Type B pancreatic cell (in vitro differentiated cells): ENCODE measurements around the gene PRSS58. TPM values are rescaled to one million over a fixed set of nuclear protein-coding genes. Genes with fewer than 3 reads are reported as not detected.

Source experiments
- DNase-seq: peaks from one replicate; pipeline ENCODE4 v3.0.0; 2021; ENCODE audit warnings: mixed read lengths; ENCODE audit not compliant: unreplicated experiment; ENCODE audit errors: extremely low spot score
- H3K27ac Mint-ChIP-seq: 2 replicates; pipeline ENCODE4 v1.8.0; 2021; ENCODE audit warnings: mild to moderate bottlenecking, mixed read lengths
- H3K27me3 Mint-ChIP-seq: 2 replicates; pipeline ENCODE4 v1.8.0; 2021; ENCODE audit warnings: mixed read lengths
- H3K36me3 Mint-ChIP-seq: 2 replicates; pipeline ENCODE4 v1.8.0; 2021; ENCODE audit warnings: mixed read lengths
- H3K4me1 Mint-ChIP-seq: one replicate; pipeline ENCODE4 v1.8.0; 2021; ENCODE audit warnings: mixed read lengths; ENCODE audit not compliant: unreplicated experiment
- H3K4me3 Mint-ChIP-seq: 2 replicates; pipeline ENCODE4 v1.8.0; 2021; ENCODE audit warnings: mild to moderate bottlenecking, mixed read lengths
- H3K9me3 Mint-ChIP-seq: 2 replicates; pipeline ENCODE4 v1.8.0; 2021; ENCODE audit warnings: mixed read lengths
- total RNA-seq: library from RNA; stranded (reverse); gene quantifications from 2 replicates; pipeline ENCODE4 v1.2.1, GENCODE V29; 2021; ENCODE audit warnings: low replicate concordance
- TF ChIP-seq, protein P1 (sequence below): fragments of 200-600 bp; sonication (generic); conservative IDR thresholded peaks from 2 replicates; pipeline ENCODE4 v1.5.0; 2021; ENCODE audit warnings: antibody characterized with exemption, mild to moderate bottlenecking

PRSS58 gene
- total RNA-seq, 1 donor from 2014 or later: not detected

DNA sequence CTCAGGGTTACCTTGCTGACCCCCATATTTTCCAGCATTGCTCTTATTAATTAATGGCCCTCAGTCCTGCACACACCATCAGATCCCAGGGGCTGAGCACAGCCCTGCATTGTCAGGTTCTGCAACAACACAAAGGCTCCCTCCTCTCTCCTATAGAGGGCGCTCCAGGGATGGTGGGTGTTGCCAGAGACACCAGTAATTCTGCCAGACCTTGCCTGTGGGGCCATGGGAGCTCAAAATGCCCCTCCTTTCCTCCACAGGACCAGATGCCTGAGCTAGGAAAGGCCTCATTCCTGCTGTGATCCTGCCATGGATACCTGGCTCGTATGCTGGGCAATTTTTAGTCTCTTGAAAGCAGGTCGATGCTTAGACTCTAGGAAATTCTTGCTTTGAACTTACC lies 42.8 kb upstream of the PRSS58 start:
- no peak overlapping the region for H3K27ac Mint-ChIP-seq
- H3K36me3 Mint-ChIP-seq: no peaks in the 10 kb centered on the region
- peaks cover 4% of the 10 kb centered on the region for H3K27me3 Mint-ChIP-seq
- no peaks in the 10 kb centered on the region for H3K9me3 Mint-ChIP-seq
- TF ChIP-seq, protein P1, sequence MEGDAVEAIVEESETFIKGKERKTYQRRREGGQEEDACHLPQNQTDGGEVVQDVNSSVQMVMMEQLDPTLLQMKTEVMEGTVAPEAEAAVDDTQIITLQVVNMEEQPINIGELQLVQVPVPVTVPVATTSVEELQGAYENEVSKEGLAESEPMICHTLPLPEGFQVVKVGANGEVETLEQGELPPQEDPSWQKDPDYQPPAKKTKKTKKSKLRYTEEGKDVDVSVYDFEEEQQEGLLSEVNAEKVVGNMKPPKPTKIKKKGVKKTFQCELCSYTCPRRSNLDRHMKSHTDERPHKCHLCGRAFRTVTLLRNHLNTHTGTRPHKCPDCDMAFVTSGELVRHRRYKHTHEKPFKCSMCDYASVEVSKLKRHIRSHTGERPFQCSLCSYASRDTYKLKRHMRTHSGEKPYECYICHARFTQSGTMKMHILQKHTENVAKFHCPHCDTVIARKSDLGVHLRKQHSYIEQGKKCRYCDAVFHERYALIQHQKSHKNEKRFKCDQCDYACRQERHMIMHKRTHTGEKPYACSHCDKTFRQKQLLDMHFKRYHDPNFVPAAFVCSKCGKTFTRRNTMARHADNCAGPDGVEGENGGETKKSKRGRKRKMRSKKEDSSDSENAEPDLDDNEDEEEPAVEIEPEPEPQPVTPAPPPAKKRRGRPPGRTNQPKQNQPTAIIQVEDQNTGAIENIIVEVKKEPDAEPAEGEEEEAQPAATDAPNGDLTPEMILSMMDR: peak; percentile 33
- DNase-seq: no peak
- no peak overlapping the region for H3K4me3 Mint-ChIP-seq
- no peaks in the 10 kb centered on the region for H3K4me1 Mint-ChIP-seq

DNA sequence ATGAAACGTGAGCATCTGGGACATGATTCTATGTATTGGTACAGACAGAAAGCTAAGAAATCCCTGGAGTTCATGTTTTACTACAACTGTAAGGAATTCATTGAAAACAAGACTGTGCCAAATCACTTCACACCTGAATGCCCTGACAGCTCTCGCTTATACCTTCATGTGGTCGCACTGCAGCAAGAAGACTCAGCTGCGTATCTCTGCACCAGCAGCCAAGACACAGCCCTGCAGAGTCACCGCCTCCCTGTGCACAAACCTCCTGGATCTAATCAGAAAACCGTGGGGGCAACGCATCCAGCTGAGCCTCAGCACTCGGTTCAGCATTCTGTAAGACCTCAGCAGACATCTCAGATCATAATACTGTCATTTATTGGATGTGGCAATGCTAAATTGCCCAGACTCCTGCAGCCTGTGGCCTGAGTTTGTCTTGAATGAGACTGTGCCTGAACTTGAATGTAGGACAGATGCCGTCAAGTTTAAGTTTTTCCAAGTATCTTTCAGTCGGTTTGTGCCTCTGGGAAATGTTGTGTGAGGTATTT lies 41.5 kb upstream of the PRSS58 start:
- H3K4me3 Mint-ChIP-seq: no peak overlapping the region
- no peaks in the 10 kb centered on the region for H3K4me1 Mint-ChIP-seq

GRCh38 chr7:142298627-142299026 lies 40.8 kb upstream of the PRSS58 start:
- Mint-ChIP-seq H3K4me1 (no peaks in the 10 kb centered on the region), H3K27me3 (peaks cover 2% of the 10 kb centered on the region), H3K36me3 (no peaks in the 10 kb centered on the region), H3K4me3 (no peak overlapping the region), H3K27ac (no peak overlapping the region), H3K9me3 (no peaks in the 10 kb centered on the region)
- TF ChIP-seq, protein P1: no peak
- DNase-seq: no peak

More for the DNA sequence above, 41.5 kb upstream of the PRSS58 start:
- TF ChIP-seq, protein P1: no peak
- no peak for DNase-seq
- Mint-ChIP-seq H3K9me3 (no peaks in the 10 kb centered on the region), H3K27me3 (peaks cover 4% of the 10 kb centered on the region), H3K27ac (no peak overlapping the region), H3K36me3 (no peaks in the 10 kb centered on the region)

- H3K36me3 Mint-ChIP-seq: no peaks in the 10 kb centered on the region
- no peaks in the 10 kb centered on the region for H3K4me1 Mint-ChIP-seq
- no peak overlapping the region for H3K4me3 Mint-ChIP-seq
- no peak overlapping the region for H3K27ac Mint-ChIP-seq
- TF ChIP-seq, protein P1: peak; percentile 51
- peaks cover 2% of the 10 kb centered on the region for H3K27me3 Mint-ChIP-seq
- no peak for DNase-seq
- H3K9me3 Mint-ChIP-seq: no peaks in the 10 kb centered on the region
Measured at GRCh38 chr7:142298009-142298408, 40.2 kb upstream of the PRSS58 start.

GRCh38 chr7:142280263-142280662 lies 22.4 kb upstream of the PRSS58 start:
- Mint-ChIP-seq H3K4me1 (no peaks in the 10 kb centered on the region), H3K9me3 (peaks cover 6% of the 10 kb centered on the region), H3K27me3 (peaks cover 20% of the 10 kb centered on the region), H3K4me3 (no peak overlapping the region), H3K36me3 (no peaks in the 10 kb centered on the region), H3K27ac (no peak overlapping the region)
- DNase-seq: no peak
- TF ChIP-seq, protein P1: no peak

DNA sequence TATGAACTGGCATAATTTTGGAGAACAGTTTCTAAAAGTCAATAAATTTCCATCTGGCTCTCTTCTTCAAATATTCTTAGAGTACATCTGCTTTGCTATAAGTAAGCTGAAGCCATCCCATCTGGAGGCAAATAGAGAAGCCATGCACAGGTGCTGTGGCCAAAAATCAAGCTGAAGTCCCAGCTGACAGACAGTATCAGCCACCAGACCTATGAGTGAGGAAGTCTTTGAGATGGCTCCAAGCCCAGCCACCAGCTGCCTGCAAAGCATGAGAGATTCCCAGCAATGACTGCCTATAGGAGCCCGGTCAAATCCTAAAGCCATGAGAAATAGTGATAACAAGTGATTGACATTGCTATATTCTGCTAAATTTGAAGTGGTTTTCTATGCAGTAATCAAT lies 21.7 kb upstream of the PRSS58 start:
- TF ChIP-seq, protein P1: no peak
- Mint-ChIP-seq H3K27me3 (peaks cover 20% of the 10 kb centered on the region), H3K36me3 (no peaks in the 10 kb centered on the region), H3K9me3 (peaks cover 9% of the 10 kb centered on the region), H3K4me1 (no peaks in the 10 kb centered on the region), H3K27ac (no peak overlapping the region), H3K4me3 (no peak overlapping the region)
- DNase-seq: no peak
